Parathyroid adenoma (tissue), 2 donors: ENCODE measurements around the gene CUX1.

ENCODE experiments used
- H2AFZ ChIP-seq: fragments of 300-600 bp; sonication (generic); one replicate; pipeline ENCODE4 v1.7.0; 2017; ENCODE audit warnings: antibody characterized with exemption, mild to moderate bottlenecking
- H3K27ac ChIP-seq: fragments of 300-600 bp; sonication (generic); one replicate; pipeline ENCODE4 v1.7.0; 2017
- H3K27me3 ChIP-seq: fragments of 300-600 bp; sonication (generic); one replicate; pipeline ENCODE4 v1.7.0; 2017; ENCODE audit warnings: low read length; ENCODE audit not compliant: control insufficient read depth, insufficient read depth
- H3K36me3 ChIP-seq: fragments of 300-600 bp; sonication (generic); one replicate; pipeline ENCODE4 v1.7.0; 2017; ENCODE audit warnings: low read length; ENCODE audit not compliant: control insufficient read depth, insufficient read depth
- H3K4me1 ChIP-seq: fragments of 300-600 bp; sonication (generic); one replicate; pipeline ENCODE4 v1.7.0; 2017; ENCODE audit warnings: control low read depth
- H3K4me2 ChIP-seq: fragments of 300-600 bp; sonication (generic); one replicate; pipeline ENCODE4 v1.7.0; 2017; ENCODE audit warnings: low read length
- H3K4me3 ChIP-seq: fragments of 300-600 bp; sonication (generic); one replicate; pipeline ENCODE4 v1.7.0; 2017; ENCODE audit warnings: low read depth, low read length
- H3K79me2 ChIP-seq: fragments of 300-600 bp; sonication (generic); one replicate; pipeline ENCODE4 v1.7.0; 2017; ENCODE audit warnings: control low read depth
- H3K9ac ChIP-seq: fragments of 300-600 bp; sonication (generic); one replicate; pipeline ENCODE4 v1.7.0; 2017; ENCODE audit warnings: mild to moderate bottlenecking
- H3K9me3 ChIP-seq: fragments of 300-600 bp; sonication (generic); one replicate; pipeline ENCODE4 v1.7.0; 2017; ENCODE audit warnings: low read length; ENCODE audit not compliant: control insufficient read depth
- CTCF ChIP-seq: fragments of 300-600 bp; sonication (generic); IDR thresholded peaks from one replicate; pipeline ENCODE4 v1.7.0; 2017; ENCODE audit warnings: antibody characterized with exemption, mild to moderate bottlenecking
- donor health status: primary hyperparathyroidism.

Gene CUX1

GRCh38 chr7:101937717-101938514 lies 120.5 kb downstream of the CUX1 start:
- Histone ChIP-seq H3K4me3 (no peak overlapping the region), H3K4me1 (peaks cover 15% of the 10 kb centered on the region), H3K9me3 (no peaks in the 10 kb centered on the region), H3K36me3 (no peaks in the 10 kb centered on the region), H3K9ac (no peak overlapping the region), H3K4me2 (no peak overlapping the region), H3K27ac (no peak overlapping the region), H3K79me2 (peaks cover 66% of the 10 kb centered on the region), H2AFZ (no peak overlapping the region), H3K27me3 (no peaks in the 10 kb centered on the region)
- TF ChIP-seq CTCF, result no peak

- no peaks in the 10 kb centered on the region for H3K36me3 ChIP-seq
- no peak overlapping the region for H3K9ac ChIP-seq
- H3K4me1 ChIP-seq, result peaks cover 15% of the 10 kb centered on the region
- TF ChIP-seq CTCF, result no peak
- peaks cover 73% of the 10 kb centered on the region for H3K79me2 ChIP-seq
- no peaks in the 10 kb centered on the region for H3K9me3 ChIP-seq
- no peak overlapping the region for H3K4me3 ChIP-seq
- no peak overlapping the region for H2AFZ ChIP-seq
- H3K27me3 ChIP-seq, result no peaks in the 10 kb centered on the region
- no peak overlapping the region for H3K27ac ChIP-seq
- no peak overlapping the region for H3K4me2 ChIP-seq
These were observed 121.8 kb downstream of the CUX1 start for GRCh38 chr7:101939136-101939695.

GRCh38 chr7:101940151-101940550 lies 122.7 kb downstream of the CUX1 start:
- no peak overlapping the region for H3K27ac ChIP-seq
- no peak overlapping the region for H3K4me2 ChIP-seq
- no peak for TF ChIP-seq CTCF
- no peak overlapping the region for H2AFZ ChIP-seq
- no peaks in the 10 kb centered on the region for H3K36me3 ChIP-seq
- H3K4me1 ChIP-seq, result peaks cover 15% of the 10 kb centered on the region
- no peak overlapping the region for H3K4me3 ChIP-seq
- H3K9me3 ChIP-seq, result no peaks in the 10 kb centered on the region
- H3K27me3 ChIP-seq, result no peaks in the 10 kb centered on the region
- H3K9ac ChIP-seq, result no peak overlapping the region
- peaks cover 70% of the 10 kb centered on the region for H3K79me2 ChIP-seq

GRCh38 chr7:101940830-101941229 lies 123.4 kb downstream of the CUX1 start:
- Histone ChIP-seq H3K4me1 (peaks cover 9% of the 10 kb centered on the region), H3K9ac (no peak overlapping the region), H3K4me2 (no peak overlapping the region), H3K27ac (no peak overlapping the region), H3K79me2 (peaks cover 71% of the 10 kb centered on the region), H3K4me3 (no peak overlapping the region), H3K27me3 (no peaks in the 10 kb centered on the region), H3K9me3 (no peaks in the 10 kb centered on the region), H2AFZ (no peak overlapping the region), H3K36me3 (no peaks in the 10 kb centered on the region)
- no peak for TF ChIP-seq CTCF
